HG02642 (cell line): ENCODE measurements around the gene BCAS3.

ENCODE experiments used
- ATAC-seq: cut with Tn5 transposase; IDR thresholded peaks from one replicate; pipeline ENCODE4 v1.9.1; 2021; ENCODE audit warnings: mild to moderate bottlenecking; ENCODE audit not compliant: unreplicated experiment, poor library complexity

The BCAS3 gene

GRCh38 chr17:61395409-61395982 is 717.8 kb downstream of the BCAS3 start:
- ATAC-seq: no peak

- ATAC-seq: no peak
These were observed 718.4 kb downstream of the BCAS3 start for GRCh38 chr17:61395983-61396585.

GRCh38 chr17:61396586-61397085 is 719.0 kb downstream of the BCAS3 start:
- no peak for ATAC-seq

GRCh38 chr17:61397086-61397842 is 719.6 kb downstream of the BCAS3 start:
- no peak for ATAC-seq

- ATAC-seq: no peak
These were observed 721.1 kb downstream of the BCAS3 start for GRCh38 chr17:61398721-61399130.

GRCh38 chr17:61399131-61400065 is 721.7 kb downstream of the BCAS3 start, which contains the start of gene TBX2:
Gene TBX2 (plus strand): TSS chr17:61399843. CDS start chr17:61400177, 334 bp downstream.
- ATAC-seq: no peak

GRCh38 chr17:61400066-61400716 is 722.5 kb downstream of the BCAS3 start:
- no peak for ATAC-seq

- no peak for ATAC-seq
These were observed 723.2 kb downstream of the BCAS3 start for GRCh38 chr17:61400717-61401388.

GRCh38 chr17:61401389-61402072 is 723.9 kb downstream of the BCAS3 start:
- ATAC-seq: no peak

GRCh38 chr17:61402073-61402541 is 724.5 kb downstream of the BCAS3 start:
- ATAC-seq: no peak

- no peak for ATAC-seq
These were observed 725.5 kb downstream of the BCAS3 start for GRCh38 chr17:61402978-61403800.

GRCh38 chr17:61403801-61404662 is 726.4 kb downstream of the BCAS3 start:
- no peak for ATAC-seq

- ATAC-seq: no peak
These were observed 726.9 kb downstream of the BCAS3 start for GRCh38 chr17:61404663-61404912.

- no peak for ATAC-seq
These were observed 727.4 kb downstream of the BCAS3 start for GRCh38 chr17:61404913-61405685.

- ATAC-seq: no peak
These were observed 728.3 kb downstream of the BCAS3 start for GRCh38 chr17:61405686-61406536.

- ATAC-seq: no peak
These were observed 728.8 kb downstream of the BCAS3 start for GRCh38 chr17:61406537-61406845.
